IPS DF 4.7 (cell line): ENCODE results near the gene TACC2.
"Not testable (repeated sequence)": the region's sequence is repeated elsewhere in the genome, so short reads cannot be mapped to it uniquely, and the experiment has no call there.

Source experiments
- DNase-seq: peaks from one replicate; pipeline ENCODE4 v3.0.0-alpha.2; 2013; ENCODE audit warnings: low spot score; ENCODE audit errors: extremely low read depth

TACC2 gene

DNA sequence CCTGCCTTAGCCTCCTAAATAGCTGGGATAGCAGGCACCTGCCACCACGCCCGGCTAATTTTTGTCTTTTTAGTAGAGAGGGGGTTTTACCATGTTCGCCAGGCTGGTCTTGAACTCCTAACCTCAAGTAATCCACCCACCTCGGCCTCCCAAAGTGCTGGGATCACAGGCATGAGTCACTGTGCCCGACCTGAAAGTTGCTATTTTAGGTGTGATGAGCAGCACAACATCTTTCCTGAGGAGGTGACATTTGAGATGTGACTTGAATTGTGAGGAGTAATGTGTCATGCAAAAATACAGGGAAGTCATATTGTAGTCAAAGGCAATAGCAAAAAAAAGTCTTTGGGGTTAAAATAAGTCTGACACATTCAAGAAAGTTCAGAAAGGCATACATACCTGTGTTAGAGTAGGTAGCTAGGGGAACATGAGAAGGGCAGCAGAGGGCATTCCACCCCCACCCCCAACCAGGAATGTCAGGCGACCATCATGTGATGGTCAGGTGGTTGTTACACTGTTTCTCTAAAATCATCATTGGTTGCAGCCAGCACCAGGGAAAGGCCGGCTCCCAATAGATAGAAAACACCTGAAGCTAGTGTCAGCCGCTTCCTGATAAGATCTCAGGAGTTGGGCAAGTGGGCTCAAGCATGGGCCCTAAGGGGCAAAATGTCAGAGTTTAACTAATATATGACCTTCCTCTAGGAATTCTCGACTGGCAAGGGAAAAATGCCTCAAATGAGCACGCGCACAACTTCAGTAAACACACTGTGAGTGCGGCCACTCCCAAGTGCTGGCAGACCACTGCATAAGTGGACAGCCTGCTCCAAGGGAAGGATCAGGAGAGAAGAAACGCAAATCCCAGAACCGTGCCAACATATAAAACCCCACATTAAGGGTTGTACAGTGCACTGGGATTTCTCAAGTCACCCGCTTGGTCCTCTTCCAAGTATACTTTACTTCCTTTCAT, at the start of gene TACC2:
Gene TACC2, plus strand, starts transcription at position 803 of the 964 bp plus-strand sequence. CDS start 32,819 bp downstream, outside the sequence.
- DNase-seq: no peak

DNA sequence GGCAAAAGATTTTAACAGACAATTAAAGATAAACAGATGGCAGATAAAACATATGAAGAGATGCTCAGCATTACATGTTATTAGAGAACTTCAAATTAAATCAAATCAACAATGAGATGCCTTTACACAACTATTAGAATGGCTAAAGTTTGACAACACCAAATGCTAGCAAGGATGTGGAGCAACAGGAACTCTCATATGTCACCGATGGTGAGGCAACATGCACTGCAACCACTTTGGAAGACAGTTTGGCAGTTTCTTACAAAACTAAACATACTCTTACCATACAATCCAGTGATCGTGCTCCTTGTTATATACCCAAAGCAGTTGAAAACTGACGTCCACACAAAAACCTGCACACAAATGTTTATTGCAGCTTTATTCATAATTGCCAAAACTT, 47.4 kb upstream of the TACC2 start:
- DNase-seq: no peak

DNA sequence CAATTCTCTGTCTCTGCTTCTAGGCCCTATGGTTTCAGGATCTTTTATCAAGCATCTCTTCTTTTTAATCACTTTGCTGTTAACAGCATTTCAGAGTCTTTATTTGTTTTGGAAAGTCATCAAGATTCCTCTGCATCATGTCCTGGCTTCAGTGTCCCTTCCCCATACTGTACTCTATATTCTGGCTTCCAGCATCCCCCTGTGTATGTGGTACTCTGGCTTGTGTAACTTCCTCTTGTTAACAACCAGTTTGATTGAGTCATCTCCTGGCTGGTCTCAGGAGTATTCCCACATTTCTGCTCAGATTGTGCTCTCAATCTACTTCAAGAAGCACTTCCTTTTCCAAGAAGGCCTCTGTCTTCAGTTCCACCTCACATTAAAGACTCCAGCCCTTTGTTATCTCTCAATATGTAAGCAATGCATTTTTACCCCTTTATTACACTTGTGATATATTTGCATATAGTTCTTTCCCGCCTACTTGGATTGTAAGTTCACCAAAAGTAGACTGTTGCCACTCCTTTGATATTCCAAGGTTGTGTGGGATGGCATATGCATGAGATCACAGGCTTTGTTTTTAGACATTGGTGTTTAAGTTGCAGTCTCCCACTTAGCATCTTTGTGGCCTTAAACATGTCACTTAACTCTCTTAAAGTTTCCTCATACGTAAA, 46.1 kb upstream of the TACC2 start:
- DNase-seq: no peak

DNA sequence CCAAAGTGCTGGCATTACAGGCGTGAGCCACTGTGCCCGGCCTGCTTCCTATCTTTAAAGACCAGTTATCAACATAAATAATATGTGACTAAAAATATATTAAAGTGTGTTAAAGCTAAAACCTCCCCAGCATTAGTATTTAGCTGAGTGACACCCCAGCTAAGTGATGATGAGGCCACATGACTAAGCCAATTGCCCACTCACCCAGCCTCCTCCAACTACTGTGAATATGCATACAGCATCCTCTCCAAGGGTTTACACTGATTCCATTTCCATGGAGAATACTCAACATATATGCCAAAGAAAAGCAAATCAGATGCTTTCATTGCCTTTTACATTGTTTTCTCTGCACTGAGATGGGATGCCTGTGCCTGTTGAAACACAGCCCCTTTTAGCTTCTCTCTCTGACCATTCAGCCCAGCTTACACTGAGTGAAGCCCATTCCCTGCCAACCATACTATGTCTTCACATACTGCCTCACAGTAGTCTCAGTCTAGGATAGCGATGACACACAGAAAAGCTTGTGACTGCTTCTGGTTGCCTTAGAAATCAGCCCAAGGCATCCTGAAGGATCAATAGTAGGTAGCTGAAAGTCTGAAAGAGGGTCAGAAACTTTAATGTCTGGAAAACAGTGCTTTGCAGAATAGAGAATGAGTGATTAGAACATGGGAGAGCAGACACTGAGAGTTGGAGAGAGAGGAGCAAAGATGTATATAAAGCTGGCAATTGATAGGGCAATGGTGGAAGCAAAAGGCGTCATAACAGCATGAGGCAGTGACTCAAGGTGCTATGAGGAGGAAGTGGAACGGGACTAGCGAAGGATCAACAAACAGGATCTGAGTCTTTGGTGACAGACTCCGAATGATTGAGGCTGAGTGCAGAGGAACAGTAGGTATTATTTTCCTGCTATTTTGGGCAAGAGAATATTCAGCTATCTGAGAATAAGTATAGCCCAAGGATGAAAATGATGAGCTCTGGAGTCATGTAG, 41.3 kb upstream of the TACC2 start:
- no peak for DNase-seq

DNA sequence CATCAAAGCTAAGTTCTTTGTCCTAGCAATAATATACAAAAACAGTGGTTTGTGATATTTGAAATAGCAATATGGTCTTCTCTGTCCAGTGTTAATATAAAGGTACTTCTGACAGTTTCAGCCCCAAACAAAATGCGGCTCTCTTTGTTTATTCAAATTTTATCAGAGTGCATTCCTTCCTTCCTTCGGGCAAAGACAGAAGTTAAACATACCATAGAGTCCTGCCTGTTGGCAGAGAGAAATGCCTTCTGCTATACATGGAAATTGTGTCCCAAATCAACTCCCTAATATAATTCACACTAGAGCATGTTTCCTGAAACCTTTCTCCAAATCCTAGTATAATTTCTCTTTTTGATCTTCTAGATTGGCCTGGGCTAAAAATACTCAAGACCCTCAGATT, 39.9 kb upstream of the TACC2 start:
- DNase-seq: no peak

DNA sequence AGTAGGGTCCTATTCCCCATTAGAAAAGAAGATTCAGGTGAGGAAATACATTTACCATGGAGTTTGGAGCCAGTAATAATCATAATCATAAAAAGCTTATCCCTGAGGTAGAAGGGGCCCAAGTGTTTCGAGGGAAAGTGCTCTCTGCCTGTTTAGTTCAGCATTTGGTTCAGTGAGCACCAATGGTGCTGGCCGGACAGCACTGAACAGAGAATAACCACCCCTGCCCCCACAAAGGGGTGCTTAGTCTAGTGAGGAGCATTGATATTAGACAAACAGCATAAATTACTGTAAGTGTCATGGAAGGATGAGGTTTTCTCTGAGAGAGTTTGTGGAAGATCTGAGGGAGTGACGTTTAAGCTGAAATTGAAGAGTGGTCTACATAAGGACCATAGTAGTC, 39.5 kb upstream of the TACC2 start:
- DNase-seq: no peak

DNA sequence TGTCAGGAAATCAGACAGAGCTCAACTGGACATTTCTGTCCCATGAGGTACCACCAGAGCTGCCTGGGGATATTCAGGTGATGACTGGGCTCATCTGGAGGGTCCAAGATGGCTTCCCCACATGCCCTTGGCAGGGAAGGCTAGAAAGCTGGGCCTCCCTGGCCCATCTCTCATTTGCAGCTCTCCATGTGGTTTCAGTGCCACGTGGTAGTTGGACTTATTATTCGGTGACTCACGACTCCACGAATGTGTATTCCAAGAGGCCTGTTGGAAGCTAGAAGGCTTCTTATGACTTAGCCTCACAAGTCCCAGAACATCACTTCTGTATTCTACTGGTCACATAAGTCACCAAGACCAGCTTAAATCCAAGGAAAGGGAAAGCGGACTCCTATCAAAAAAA, 36.7 kb upstream of the TACC2 start:
- DNase-seq: no peak

DNA sequence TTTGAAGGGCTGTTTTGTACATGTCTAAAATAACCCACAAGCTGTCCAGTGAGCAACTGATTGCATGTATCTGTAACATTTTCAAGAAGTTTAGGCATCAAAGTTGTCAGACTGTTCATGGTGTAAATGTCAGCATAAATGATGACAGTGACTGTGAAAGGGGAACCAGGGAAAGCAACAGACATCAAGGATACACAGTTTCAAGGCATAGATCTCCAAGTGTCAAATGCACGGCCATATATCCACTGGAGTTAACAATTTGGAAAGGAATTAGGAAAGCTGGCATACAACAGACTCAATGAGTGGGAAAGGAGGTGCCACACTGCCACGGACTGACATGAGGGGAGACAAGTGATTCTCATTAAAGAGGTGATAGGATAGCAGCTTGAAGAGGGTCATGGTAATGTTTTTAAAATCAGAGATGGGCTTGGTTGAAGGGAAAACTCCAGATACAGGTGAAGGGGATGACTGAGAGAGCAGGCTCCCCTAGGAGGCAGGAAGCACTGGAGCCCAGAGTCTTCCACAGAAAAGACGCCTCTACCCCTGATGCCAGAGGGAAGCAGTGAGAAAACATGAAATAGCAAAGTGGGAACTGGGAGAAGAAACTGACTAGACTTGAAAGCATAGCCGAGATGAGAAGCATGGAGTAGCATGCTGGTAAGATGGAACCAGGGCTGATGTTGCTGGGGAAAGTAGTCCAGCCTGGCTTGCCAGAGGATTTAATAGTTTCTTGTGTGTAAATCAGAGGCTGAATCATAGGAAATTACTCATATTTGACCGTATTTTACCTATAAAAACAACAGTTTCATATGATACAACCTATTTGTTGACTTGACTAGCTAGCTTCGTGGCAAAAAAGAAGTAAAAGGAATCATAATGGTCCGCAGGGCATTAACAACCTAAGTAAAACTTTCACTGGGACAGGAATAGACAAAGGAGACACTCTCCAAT, 32.6 kb upstream of the TACC2 start:
- DNase-seq: no peak

DNA sequence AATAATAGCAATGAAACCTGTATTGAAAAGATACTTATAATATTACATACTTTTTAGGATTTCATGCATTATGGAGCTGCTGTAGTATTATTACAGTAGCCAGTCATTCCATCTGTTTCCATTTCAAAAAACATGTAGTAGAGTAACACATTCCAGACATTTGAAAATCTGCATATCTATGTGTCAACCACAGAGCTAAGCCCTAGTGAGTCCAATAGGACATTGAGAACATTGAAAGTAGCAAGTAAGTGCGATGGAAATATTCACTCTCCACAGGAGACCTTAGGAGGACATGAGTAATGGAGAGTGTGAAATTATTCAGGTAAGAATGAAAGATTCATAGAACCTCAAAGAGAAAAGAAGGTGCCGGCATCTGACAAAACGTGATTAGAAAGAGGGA, 29.3 kb upstream of the TACC2 start:
- no peak for DNase-seq

DNA sequence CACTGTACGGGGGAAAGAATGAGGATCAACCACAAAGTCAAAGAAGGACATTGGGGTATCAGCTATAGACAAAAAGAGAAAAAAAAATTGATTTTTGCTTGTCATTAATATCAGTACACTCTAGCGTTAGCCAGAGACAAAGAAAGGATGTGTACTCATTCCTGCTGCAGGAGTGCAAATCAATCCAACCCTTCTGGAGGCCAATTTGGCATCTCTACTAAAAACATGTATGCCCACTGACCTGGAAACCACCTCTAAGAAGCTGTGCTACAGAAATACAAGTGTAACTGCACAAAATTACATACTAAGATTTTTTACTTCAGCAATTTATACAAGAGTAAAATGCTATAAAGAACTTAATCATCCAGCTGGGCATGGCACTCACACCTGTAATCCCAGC, 27.5 kb upstream of the TACC2 start:
- no peak for DNase-seq

DNA sequence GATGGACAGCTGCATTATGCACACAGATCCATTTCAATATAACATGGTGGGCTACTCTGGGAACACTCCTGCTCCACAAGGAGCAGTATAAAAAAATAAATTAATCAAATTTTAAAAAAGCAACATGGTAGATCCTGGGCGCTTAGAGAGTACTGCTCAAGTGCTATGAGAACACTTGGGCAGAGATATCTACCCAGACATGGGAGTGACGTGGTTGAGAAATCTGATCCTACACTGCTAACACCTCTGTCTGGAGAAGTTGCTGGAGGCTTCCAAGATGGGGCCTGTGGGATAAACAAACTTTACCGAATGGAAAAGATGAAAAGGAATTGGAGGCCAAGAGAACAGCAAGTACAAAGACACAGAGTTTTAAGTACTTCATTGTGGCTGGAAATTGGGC, 23.0 kb upstream of the TACC2 start:
- no peak for DNase-seq

- DNase-seq: not testable (repeated sequence)
These were observed 19.9 kb upstream of the TACC2 start for GRCh38 chr10:121969086-121969485.

GRCh38 chr10:121974019-121974534, 14.9 kb upstream of the TACC2 start:
- no peak for DNase-seq

GRCh38 chr10:121974535-121975294, 14.2 kb upstream of the TACC2 start, which contains the start of gene NSMCE4A:
TSS of gene NSMCE4A (minus strand) at chr10:121975217. CDS start at chr10:121975165, 52 bp downstream.
- no peak for DNase-seq

DNA sequence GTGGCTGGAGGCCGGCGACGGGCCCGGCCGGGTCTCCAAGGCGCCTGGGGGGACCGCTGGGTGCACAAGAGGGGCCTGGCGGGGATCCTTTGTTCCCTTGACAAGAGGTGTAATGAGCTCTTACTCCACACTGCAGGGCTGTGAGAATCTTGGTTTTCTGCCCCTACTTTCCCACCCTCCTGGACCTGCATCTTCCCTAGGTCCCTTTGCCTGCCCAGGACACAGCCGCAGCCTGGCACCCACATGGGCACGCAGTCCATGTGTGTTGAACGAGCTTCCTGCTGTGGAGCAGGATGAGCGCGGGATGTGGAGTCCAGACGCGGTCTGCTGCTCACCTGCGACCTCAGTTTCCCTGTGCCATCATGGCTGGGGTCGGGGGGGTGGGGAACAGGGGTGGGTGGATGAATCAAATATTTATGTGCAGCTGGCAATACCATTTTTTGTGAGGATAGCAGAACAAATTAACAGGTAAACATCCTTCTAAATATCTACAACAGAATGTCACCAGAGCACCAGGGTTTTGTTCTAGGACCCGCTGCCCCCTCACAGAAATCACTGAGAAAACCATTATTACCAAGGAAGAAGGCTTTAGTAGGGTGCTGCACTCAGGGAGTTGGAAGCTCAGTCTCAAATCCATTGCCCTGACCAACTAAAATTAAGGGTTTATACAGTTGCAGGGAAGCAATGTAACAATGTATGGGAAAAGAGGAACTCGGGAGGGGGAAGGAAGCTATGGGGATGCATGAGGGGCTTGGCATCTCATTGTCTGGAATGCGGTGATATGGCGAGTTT, 13.5 kb upstream of the TACC2 start:
- DNase-seq: no peak

- DNase-seq: no peak
These were observed 12.4 kb upstream of the TACC2 start for GRCh38 chr10:121976607-121977006.

GRCh38 chr10:121978511-121978910, 10.5 kb upstream of the TACC2 start:
- no peak for DNase-seq

DNA sequence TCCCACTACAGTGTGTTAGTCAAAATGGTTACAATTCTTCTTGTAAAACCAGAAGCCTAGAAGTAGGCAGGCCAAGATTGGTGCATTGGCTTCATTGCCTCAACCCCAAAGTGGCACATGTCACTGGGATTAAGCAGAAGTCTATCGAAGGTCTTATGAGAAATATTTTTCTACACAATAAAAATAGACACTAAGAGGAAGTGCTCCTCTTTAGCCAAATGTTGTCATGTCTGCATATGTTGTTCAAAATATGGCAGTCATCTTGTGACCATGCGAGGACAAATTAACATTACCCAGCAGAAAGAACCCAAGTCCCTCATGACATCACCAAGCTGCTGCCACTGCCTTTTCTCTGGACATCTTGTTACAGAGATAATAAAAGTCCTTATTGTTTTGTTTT, 7.6 kb upstream of the TACC2 start:
- DNase-seq: no peak
